A549 (cell line): Measurements from ENCODE around the gene TMEM135.

ENCODE experiments used
- CHD4 ChIP-seq: fragments of 200-600 bp; sonication (generic); IDR thresholded peaks from 2 replicates; pipeline ENCODE4 v1.6.1; 2016; ENCODE audit warnings: antibody characterized with exemption, mild to moderate bottlenecking, borderline replicate concordance
- CTCF ChIP-seq: fragments of >200 bp; sonication (Bioruptor Twin); formaldehyde crosslinking; IDR thresholded peaks from 3 replicates; pipeline ENCODE4 v1.5.1; 2016
- ELK1 ChIP-seq: fragments of 150-350 bp; IDR thresholded peaks from 2 replicates; pipeline ENCODE4 v1.6.1; 2014; ENCODE audit warnings: low read depth, mild to moderate bottlenecking, low read length
- EP300 ChIP-seq, 2 experiments: fragments of >200 bp; sonication (Bioruptor Twin); formaldehyde crosslinking; IDR thresholded peaks; 2 replicates in 1 of 2; 3 replicates in 1 of 2; pipeline ENCODE4 v1.6.1; 2016 to 2017
- HMGXB4 ChIP-seq: fragments of 250-450 bp; sonication (Bioruptor Pico); IDR thresholded peaks from 2 replicates; pipeline ENCODE4 v1.5.0; 2021; ENCODE audit warnings: mild to moderate bottlenecking, moderate library complexity, borderline replicate concordance
- JUN ChIP-seq, 2 experiments: fragments of >200 bp; sonication (Bioruptor Twin); formaldehyde crosslinking; IDR thresholded peaks; 2 replicates in 1 of 2; 3 replicates in 1 of 2; pipeline ENCODE4 v1.6.1; 2016 to 2017
- POLR2A ChIP-seq: IDR thresholded peaks from 2 replicates; pipeline ENCODE4 v1.6.1; 2012; ENCODE audit warnings: mild to moderate bottlenecking, low read length
- RAD21 ChIP-seq, 2 experiments: fragments of >200 bp in 1 of 2; sonication (Bioruptor Twin) in 1 of 2; formaldehyde crosslinking in 1 of 2; IDR thresholded peaks in 1 of 2; conservative IDR thresholded peaks in 1 of 2; 2 replicates in 1 of 2; 3 replicates in 1 of 2; pipeline ENCODE4 v1.6.1; 2012 to 2018; ENCODE audit warnings: inconsistent platforms in 1 of 2
- RCOR1 ChIP-seq: fragments of 150-350 bp; IDR thresholded peaks from 2 replicates; pipeline ENCODE4 v1.6.1; 2014; ENCODE audit warnings: antibody characterized with exemption, low read length, low read depth
- RNF2 ChIP-seq: fragments of 200-600 bp; sonication (generic); IDR thresholded peaks from 2 replicates; pipeline ENCODE4 v1.6.1; 2016; ENCODE audit warnings: low read depth, mild to moderate bottlenecking, antibody characterized with exemption, moderate library complexity, borderline replicate concordance

GRCh38 chr11:87127101-87127500 is 89.4 kb downstream of the TMEM135 start:
- TF ChIP-seq CTCF (no peak), HMGXB4 (CRISPR knock-in tag) (no peak), POLR2A (no peak), JUN (IDR thresholded peaks at IDR 0.05) (no peak), EP300 (IDR thresholded peaks at IDR 0.05) (no peak), RAD21 (conservative IDR thresholded peaks at IDR 0.05 in 1 of 2, IDR thresholded peaks at IDR 0.05 in 1 of 2) (no peak), CHD4 (no peak), RNF2 (no peak), ELK1 (no peak), RCOR1 (no peak)
